Trophoblast cell (in vitro differentiated cells and primary cell): ENCODE data around the gene RALGAPB.

Source experiments
- DNase-seq, 2 donors: peaks; one replicate each; pipeline ENCODE4 v3.0.0-alpha.2; 2016
- H2AFZ ChIP-seq: 2 replicates; pipeline ENCODE4 v1.6.1; 2013; ENCODE audit warnings: low read length, moderate library complexity, mild to moderate bottlenecking; ENCODE audit not compliant: insufficient read depth, poor library complexity
- H2AK5ac ChIP-seq: 2 replicates; pipeline ENCODE4 v1.6.1; 2013; ENCODE audit warnings: mild to moderate bottlenecking, low read length
- H2BK120ac ChIP-seq: 2 replicates; pipeline ENCODE4 v1.6.1; 2013; ENCODE audit warnings: low read length, mild to moderate bottlenecking, moderate library complexity; ENCODE audit not compliant: insufficient read depth, poor library complexity
- H2BK12ac ChIP-seq: 2 replicates; pipeline ENCODE4 v1.6.1; 2013; ENCODE audit warnings: mild to moderate bottlenecking, low read length, moderate library complexity
- H2BK5ac ChIP-seq: 2 replicates; pipeline ENCODE4 v1.6.1; 2013; ENCODE audit warnings: low read length, low read depth, moderate library complexity, mild to moderate bottlenecking; ENCODE audit not compliant: poor library complexity
- H3K14ac ChIP-seq: 2 replicates; pipeline ENCODE4 v1.6.1; 2013; ENCODE audit warnings: mild to moderate bottlenecking, low read length
- H3K18ac ChIP-seq: 2 replicates; pipeline ENCODE4 v1.6.1; 2013; ENCODE audit warnings: mild to moderate bottlenecking, low read length
- H3K23ac ChIP-seq: 2 replicates; pipeline ENCODE4 v1.6.1; 2013; ENCODE audit warnings: low read length
- H3K27ac ChIP-seq: 2 replicates; pipeline ENCODE4 v1.5.1; 2013; ENCODE audit warnings: low read depth, mild to moderate bottlenecking, inconsistent platforms, low read length, moderate library complexity
- H3K27me3 ChIP-seq: 2 replicates; pipeline ENCODE4 v1.6.1; 2013; ENCODE audit warnings: inconsistent platforms, mild to moderate bottlenecking, low read length, moderate library complexity; ENCODE audit not compliant: insufficient read depth
- H3K36me3 ChIP-seq, 2 experiments: 1 replicate in 1 of 2; 2 replicates in 1 of 2; pipeline ENCODE4 v1.6.1; 2013; ENCODE audit warnings: low read length in 2 of 2, mild to moderate bottlenecking in 2 of 2, moderate library complexity in 1 of 2; ENCODE audit not compliant: insufficient read depth in 2 of 2, control insufficient read depth in 1 of 2
- H3K4ac ChIP-seq: 2 replicates; pipeline ENCODE4 v1.6.1; 2013; ENCODE audit warnings: low read depth, mild to moderate bottlenecking, low read length, moderate library complexity
- H3K4me1 ChIP-seq, 2 experiments: 1 replicate in 1 of 2; 2 replicates in 1 of 2; pipeline ENCODE4 v1.6.1; 2013; ENCODE audit warnings: low read length in 2 of 2, mild to moderate bottlenecking in 2 of 2, moderate library complexity in 1 of 2; ENCODE audit not compliant: insufficient read depth in 2 of 2, control insufficient read depth in 1 of 2
- H3K4me2 ChIP-seq: 2 replicates; pipeline ENCODE4 v1.6.1; 2013; ENCODE audit warnings: inconsistent platforms, mild to moderate bottlenecking, low read length, moderate library complexity
- H3K4me3 ChIP-seq: 2 replicates; pipeline ENCODE4 v1.5.1; 2013; ENCODE audit warnings: mild to moderate bottlenecking, low read depth, low read length, inconsistent platforms
- H3K79me1 ChIP-seq: one replicate; pipeline ENCODE4 v1.6.1; 2013; ENCODE audit warnings: low read length
- H3K79me2 ChIP-seq: 2 replicates; pipeline ENCODE4 v1.6.1; 2013; ENCODE audit warnings: low read length, mild to moderate bottlenecking; ENCODE audit not compliant: control insufficient read depth, insufficient read depth, poor library complexity
- H3K9ac ChIP-seq: 2 replicates; pipeline ENCODE4 v1.6.1; 2013; ENCODE audit warnings: mild to moderate bottlenecking, low read length
- H3K9me3 ChIP-seq: 2 replicates; pipeline ENCODE4 v1.6.1; 2013; ENCODE audit warnings: low read depth, mild to moderate bottlenecking, control low read depth, inconsistent platforms, low read length; ENCODE audit not compliant: insufficient read depth
- H4K12ac ChIP-seq: 2 replicates; pipeline ENCODE4 v1.6.1; 2013; ENCODE audit warnings: low read depth, mild to moderate bottlenecking, low read length, moderate library complexity
- H4K8ac ChIP-seq: 2 replicates; pipeline ENCODE4 v1.6.1; 2013; ENCODE audit warnings: low read depth, mild to moderate bottlenecking, low read length, moderate library complexity
- H4K91ac ChIP-seq: one replicate; pipeline ENCODE4 v1.6.1; 2013; ENCODE audit warnings: low read depth, mild to moderate bottlenecking, low read length, moderate library complexity
- WGBS: extraction: QIAGEN DNeasy Blood & Tissue Kit; methylation state at CpG from one replicate; pipeline ENCODE4 v1.1.7; 2013; ENCODE audit warnings: missing lambda C conversion rate; ENCODE audit not compliant: insufficient read length, insufficient coverage; ENCODE audit errors: extremely low coverage; 5-methylcytosine and 5-hydroxymethylcytosine counted together

The RALGAPB gene

GRCh38 chr20:38564680-38565079 lies 92.0 kb downstream of the RALGAPB start:
- H3K79me2 ChIP-seq, result no peaks in the 10 kb centered on the region
- no peak overlapping the region for H3K27ac ChIP-seq
- no peak overlapping the region for H2BK120ac ChIP-seq
- H3K9ac ChIP-seq, result no peak overlapping the region
- H2AK5ac ChIP-seq, result no peak overlapping the region
- H4K8ac ChIP-seq, result no peak overlapping the region
- H3K18ac ChIP-seq, result no peak overlapping the region
- H4K91ac ChIP-seq, result no peak overlapping the region
- H3K79me1 ChIP-seq, result no peaks in the 10 kb centered on the region
- no peak overlapping the region for H3K14ac ChIP-seq
- H3K36me3 ChIP-seq, result peaks cover 3 to 8% of the 10 kb centered on the region in 2 experiments
- DNase-seq, result no peak
- no CpG with 5 or more reads among the region's 1 CpG for WGBS
- H4K12ac ChIP-seq, result no peak overlapping the region
- no peak overlapping the region for H3K4ac ChIP-seq
- no peak overlapping the region for H2AFZ ChIP-seq
- no peak overlapping the region for H2BK5ac ChIP-seq
- no peak overlapping the region for H2BK12ac ChIP-seq
- no peaks in the 10 kb centered on the region for H3K27me3 ChIP-seq
- H3K4me2 ChIP-seq, result no peak overlapping the region
- no peak overlapping the region for H3K23ac ChIP-seq
- H3K4me3 ChIP-seq, result no peak overlapping the region
- peaks cover 0 to 5% of the 10 kb centered on the region in 2 experiments for H3K4me1 ChIP-seq
- no peaks in the 10 kb centered on the region for H3K9me3 ChIP-seq

DNA sequence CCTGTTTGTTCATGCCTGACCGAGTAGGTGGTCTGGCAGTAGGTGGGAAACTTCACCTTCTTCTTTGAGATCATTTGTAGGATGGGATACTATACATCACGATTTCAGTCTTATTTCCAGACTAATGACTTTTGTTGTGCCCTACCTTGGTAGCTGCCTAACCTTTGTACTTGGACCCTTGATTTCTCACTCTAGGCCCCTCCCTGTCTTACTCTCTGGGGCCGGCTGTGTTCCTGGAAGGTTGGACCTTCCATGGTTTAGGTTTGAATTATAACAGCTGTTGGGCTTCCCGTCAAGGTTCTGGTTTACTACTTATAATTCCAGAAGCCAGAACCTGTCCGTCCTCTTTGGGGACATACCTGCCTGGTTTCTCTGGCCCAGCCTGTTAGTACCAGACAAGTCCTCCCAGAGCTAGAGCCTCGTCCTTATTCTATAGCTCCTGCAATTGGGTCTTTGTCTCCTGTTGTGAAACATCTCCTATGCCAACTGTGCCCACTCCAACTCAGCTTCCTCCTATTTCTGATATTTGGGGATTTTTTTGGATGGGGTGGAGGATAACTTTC lies 93.5 kb downstream of the RALGAPB start:
- H3K14ac ChIP-seq, result no peak overlapping the region
- no peak overlapping the region for H3K4me2 ChIP-seq
- WGBS, result no CpG with 5 or more reads among the region's 6 CpGs
- H4K8ac ChIP-seq, result no peak overlapping the region
- no peak overlapping the region for H4K12ac ChIP-seq
- H3K79me1 ChIP-seq, result no peaks in the 10 kb centered on the region
- H3K27me3 ChIP-seq, result no peaks in the 10 kb centered on the region
- peaks cover 0 to 5% of the 10 kb centered on the region in 2 experiments for H3K4me1 ChIP-seq
- H3K4ac ChIP-seq, result no peak overlapping the region
- DNase-seq, result peak in 1 of 2 donors; percentile 37
- no peak overlapping the region for H4K91ac ChIP-seq
- H3K18ac ChIP-seq, result no peak overlapping the region
- no peak overlapping the region for H3K9ac ChIP-seq
- no peak overlapping the region for H2BK120ac ChIP-seq
- H3K79me2 ChIP-seq, result no peaks in the 10 kb centered on the region
- H3K23ac ChIP-seq, result no peak overlapping the region
- no peak overlapping the region for H3K4me3 ChIP-seq
- H2AFZ ChIP-seq, result no peak overlapping the region
- no peak overlapping the region for H3K27ac ChIP-seq
- H2AK5ac ChIP-seq, result no peak overlapping the region
- H2BK12ac ChIP-seq, result no peak overlapping the region
- peaks cover 6 to 13% of the 10 kb centered on the region in 2 experiments for H3K36me3 ChIP-seq
- H3K9me3 ChIP-seq, result no peaks in the 10 kb centered on the region
- no peak overlapping the region for H2BK5ac ChIP-seq

DNA sequence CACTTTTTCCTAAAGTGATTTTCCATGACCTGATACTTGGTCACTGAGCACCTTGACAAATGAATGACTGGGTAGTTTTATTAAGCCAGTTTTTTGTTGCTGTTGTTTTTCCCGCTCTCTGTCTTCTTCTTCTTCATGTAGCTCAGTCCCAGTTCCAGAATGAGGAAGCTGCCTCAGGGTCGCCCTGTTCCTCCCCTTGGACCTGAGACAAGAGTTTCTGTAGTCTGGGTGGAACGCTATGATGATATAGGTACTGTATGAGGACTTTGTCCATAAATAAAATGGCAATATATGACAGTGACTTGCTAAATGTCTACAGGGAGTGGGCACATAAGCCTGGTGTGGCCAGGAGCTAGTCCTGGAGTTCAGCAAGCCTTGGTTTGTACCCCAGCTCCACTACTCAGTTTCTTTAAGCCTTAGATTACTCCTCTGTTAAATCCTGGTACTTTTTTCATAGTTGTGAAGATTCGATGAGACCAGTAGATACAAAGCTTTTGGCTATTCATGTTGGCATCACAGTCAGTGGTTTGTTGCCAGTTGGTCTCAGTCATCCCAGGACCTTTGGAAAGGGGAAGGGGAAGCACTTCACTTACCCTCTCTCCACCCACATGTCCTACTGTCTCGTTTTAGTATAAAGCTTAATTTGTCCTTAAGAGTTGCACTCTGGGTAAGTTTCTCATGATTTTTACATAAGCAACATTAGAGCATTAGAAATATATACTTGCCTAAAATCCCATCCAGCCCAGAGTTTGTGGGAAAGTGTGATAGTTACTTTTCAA lies 97.3 kb downstream of the RALGAPB start:
- Histone ChIP-seq H3K14ac (no peak overlapping the region), H3K9ac (no peak overlapping the region), H3K4me1 (peaks cover 0 to 5% of the 10 kb centered on the region in 2 experiments), H3K23ac (no peak overlapping the region), H3K4me3 (no peak overlapping the region), H2BK120ac (no peak overlapping the region), H3K9me3 (no peaks in the 10 kb centered on the region), H4K8ac (no peak overlapping the region), H2AFZ (no peak overlapping the region), H3K18ac (no peak overlapping the region), H2AK5ac (no peak overlapping the region), H3K36me3 (peaks cover 3 to 10% of the 10 kb centered on the region in 2 experiments), H3K4me2 (no peak overlapping the region), H3K79me2 (no peaks in the 10 kb centered on the region), H3K79me1 (no peaks in the 10 kb centered on the region), H4K12ac (no peak overlapping the region), H3K4ac (no peak overlapping the region), H3K27ac (no peak overlapping the region), H3K27me3 (no peaks in the 10 kb centered on the region), H4K91ac (no peak overlapping the region), H2BK5ac (no peak overlapping the region), H2BK12ac (no peak overlapping the region)
- no peak for DNase-seq
- WGBS, result no CpG with 5 or more reads among the region's 5 CpGs

GRCh38 chr20:38573413-38573812 lies 100.8 kb downstream of the RALGAPB start:
- Histone ChIP-seq H3K27me3 (no peaks in the 10 kb centered on the region), H3K4ac (no peak overlapping the region), H3K36me3 (peaks cover 3 to 15% of the 10 kb centered on the region in 2 experiments), H4K91ac (no peak overlapping the region), H2BK120ac (no peak overlapping the region), H2BK5ac (no peak overlapping the region), H2AK5ac (no peak overlapping the region), H3K79me2 (no peaks in the 10 kb centered on the region), H3K27ac (no peak overlapping the region), H3K9me3 (no peaks in the 10 kb centered on the region), H3K23ac (no peak overlapping the region), H3K18ac (no peak overlapping the region), H3K4me2 (no peak overlapping the region), H3K9ac (no peak overlapping the region), H4K8ac (no peak overlapping the region), H3K4me3 (no peak overlapping the region), H2BK12ac (no peak overlapping the region), H3K4me1 (no peaks in the 10 kb centered on the region), H2AFZ (no peak overlapping the region), H4K12ac (no peak overlapping the region), H3K14ac (no peak overlapping the region), H3K79me1 (no peaks in the 10 kb centered on the region)
- no CpG with 5 or more reads among the region's 7 CpGs for WGBS
- DNase-seq, result no peak
